Gastrocnemius medialis (tissue), 4 donors: Measurements from ENCODE around the gene SHISAL2A.

ENCODE experiments used
- CTCF ChIP-seq, 5 experiments: fragments of 450-650 bp in 3 of 5; fragments of 200-600 bp in 2 of 5; sonication (generic) in 2 of 5; IDR thresholded peaks in 4 of 5; conservative IDR thresholded peaks in 1 of 5; 1 replicate in 4 of 5; 2 replicates in 1 of 5; pipeline ENCODE4 v1.5.1; 2016 to 2019; ENCODE audit warnings: antibody characterized with exemption in 5 of 5, mild to moderate bottlenecking in 3 of 5, moderate library complexity in 3 of 5
- POLR2A ChIP-seq, 2 donors: fragments of 450-650 bp; IDR thresholded peaks; one replicate each; pipeline ENCODE4 v1.6.1; 2017; ENCODE audit warnings: antibody characterized with exemption in 2 of 2, mild to moderate bottlenecking in 2 of 2, moderate library complexity in 2 of 2

DNA sequence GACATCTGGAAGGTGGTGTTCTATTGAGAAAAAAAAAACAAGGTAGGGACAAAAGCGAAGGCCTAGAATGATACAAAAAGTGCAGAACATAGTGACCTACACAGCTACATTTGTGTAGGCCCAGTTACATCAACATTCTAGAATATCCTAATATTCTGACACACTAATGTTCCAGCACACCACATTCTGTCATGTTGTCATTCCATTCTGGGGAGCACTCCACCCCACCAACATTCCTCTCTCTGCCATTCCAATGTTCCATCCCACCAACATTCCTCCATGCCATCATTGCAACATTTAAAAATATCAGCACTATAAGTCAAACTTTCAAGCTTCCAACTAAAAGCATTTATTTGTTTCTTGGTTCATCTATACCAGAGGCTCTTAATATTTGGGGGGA is 36.7 kb downstream of the SHISAL2A start:
- TF ChIP-seq CTCF (IDR thresholded peaks at IDR 0.05 in 4 of 5, conservative IDR thresholded peaks at IDR 0.05 in 1 of 5) (no peak), POLR2A (IDR thresholded peaks at IDR 0.05) (no peak)
